Measurements from ENCODE around the gene NPEPPS. TPM values are rescaled to one million over a fixed set of nuclear protein-coding genes. Genes with fewer than 3 reads are reported as not detected.

The NPEPPS gene
- total RNA-seq, 1 experiment from 2014 or later, result 63.4 TPM

DNA sequence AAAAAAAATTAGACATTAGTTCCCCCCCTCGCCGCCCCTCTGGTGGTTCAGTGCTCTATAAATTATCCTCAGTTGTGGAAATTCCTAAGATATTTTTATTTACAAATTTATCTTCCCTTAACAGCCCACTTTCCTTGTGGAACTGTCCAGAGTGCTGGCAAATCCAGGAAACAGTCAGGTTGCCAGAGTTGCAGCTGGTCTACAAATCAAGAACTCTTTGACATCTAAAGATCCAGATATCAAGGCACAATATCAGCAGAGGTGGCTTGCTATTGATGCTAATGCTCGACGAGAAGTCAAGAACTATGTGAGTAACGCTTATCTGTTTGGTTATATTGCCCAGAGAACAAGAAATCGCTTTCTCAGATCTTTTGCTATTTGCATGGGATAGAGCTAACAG is 121.7 kb downstream of the NPEPPS start:
- Histone ChIP-seq H3K4me3 (ENCODE audit: low read depth, low read length, poor library complexity, severe bottlenecking) (no peak overlapping the region), H3K27ac (ENCODE audit: low read depth, low read length, poor library complexity, severe bottlenecking) (no peak overlapping the region), H3K27me3 (replicated peaks; ENCODE audit: insufficient read depth, low read depth, low read length, poor library complexity) (no peaks in the 10 kb centered on the region), H3K36me3 (ENCODE audit: insufficient read depth, low read length, poor library complexity, severe bottlenecking) (peaks cover 66% of the 10 kb centered on the region), H3K9me3 (ENCODE audit: low read depth, low read length, poor library complexity, severe bottlenecking) (no peaks in the 10 kb centered on the region), H3K4me1 (ENCODE audit: insufficient read depth, low read length, poor library complexity, severe bottlenecking) (peaks cover 22% of the 10 kb centered on the region)
- CTCF ChIA-PET, result no interaction called here
- no TSS peak for BruUV-seq (replicated peaks)
- TF ChIP-seq, protein P1, sequence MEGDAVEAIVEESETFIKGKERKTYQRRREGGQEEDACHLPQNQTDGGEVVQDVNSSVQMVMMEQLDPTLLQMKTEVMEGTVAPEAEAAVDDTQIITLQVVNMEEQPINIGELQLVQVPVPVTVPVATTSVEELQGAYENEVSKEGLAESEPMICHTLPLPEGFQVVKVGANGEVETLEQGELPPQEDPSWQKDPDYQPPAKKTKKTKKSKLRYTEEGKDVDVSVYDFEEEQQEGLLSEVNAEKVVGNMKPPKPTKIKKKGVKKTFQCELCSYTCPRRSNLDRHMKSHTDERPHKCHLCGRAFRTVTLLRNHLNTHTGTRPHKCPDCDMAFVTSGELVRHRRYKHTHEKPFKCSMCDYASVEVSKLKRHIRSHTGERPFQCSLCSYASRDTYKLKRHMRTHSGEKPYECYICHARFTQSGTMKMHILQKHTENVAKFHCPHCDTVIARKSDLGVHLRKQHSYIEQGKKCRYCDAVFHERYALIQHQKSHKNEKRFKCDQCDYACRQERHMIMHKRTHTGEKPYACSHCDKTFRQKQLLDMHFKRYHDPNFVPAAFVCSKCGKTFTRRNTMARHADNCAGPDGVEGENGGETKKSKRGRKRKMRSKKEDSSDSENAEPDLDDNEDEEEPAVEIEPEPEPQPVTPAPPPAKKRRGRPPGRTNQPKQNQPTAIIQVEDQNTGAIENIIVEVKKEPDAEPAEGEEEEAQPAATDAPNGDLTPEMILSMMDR (conservative IDR thresholded peaks at IDR 0.05; ENCODE audit: low read depth, low read length), result no peak
- no peak for TF ChIP-seq EZH2 (IDR thresholded peaks at IDR 0.05; ENCODE audit: borderline replicate concordance, low read depth, low read length, poor library complexity, severe bottlenecking)
- intact Hi-C loops (cut with micrococcal nuclease; ENCODE audit: unreplicated experiment), result no loop called here
- no peak for DNase-seq (ENCODE audit: low spot score)
- POLR2A ChIA-PET (ENCODE audit: low non-redundant PET), result no interaction called here

DNA sequence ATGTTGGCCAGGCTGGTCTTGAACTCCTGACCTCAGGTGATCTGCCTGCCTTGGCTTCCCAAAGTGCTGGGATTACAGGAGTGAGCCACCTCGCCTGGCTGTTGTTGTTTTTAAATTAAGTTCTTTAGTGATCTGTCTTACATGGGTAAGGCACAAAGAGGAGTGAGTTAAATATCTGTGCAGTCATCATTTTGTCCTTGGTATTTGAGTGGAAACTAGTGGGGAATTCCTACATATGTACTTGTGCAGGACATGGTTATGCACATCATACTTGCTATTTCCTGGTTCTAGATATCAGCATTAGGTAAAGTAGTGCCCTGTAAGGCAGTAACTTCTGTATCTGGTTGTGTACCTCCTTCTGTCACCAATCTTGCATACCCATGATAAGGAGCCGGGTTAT is 122.5 kb downstream of the NPEPPS start:
- intact Hi-C loops (cut with micrococcal nuclease; ENCODE audit: unreplicated experiment), result no loop called here
- no peaks in the 10 kb centered on the region for H3K27me3 ChIP-seq (replicated peaks; ENCODE audit: insufficient read depth, low read depth, low read length, poor library complexity)
- no peak overlapping the region for H3K27ac ChIP-seq (ENCODE audit: low read depth, low read length, poor library complexity, severe bottlenecking)
- no TSS peak for BruUV-seq (replicated peaks)
- DNase-seq (ENCODE audit: low spot score), result no peak
- no peak overlapping the region for H3K4me3 ChIP-seq (ENCODE audit: low read depth, low read length, poor library complexity, severe bottlenecking)
- H3K9me3 ChIP-seq (ENCODE audit: low read depth, low read length, poor library complexity, severe bottlenecking), result no peaks in the 10 kb centered on the region
- POLR2A ChIA-PET (ENCODE audit: low non-redundant PET), result no interaction called here
- TF ChIP-seq, protein P1 (conservative IDR thresholded peaks at IDR 0.05; ENCODE audit: low read depth, low read length), result no peak
- TF ChIP-seq EZH2 (IDR thresholded peaks at IDR 0.05; ENCODE audit: borderline replicate concordance, low read depth, low read length, poor library complexity, severe bottlenecking), result no peak
- peaks cover 22% of the 10 kb centered on the region for H3K4me1 ChIP-seq (ENCODE audit: insufficient read depth, low read length, poor library complexity, severe bottlenecking)
- peaks cover 75% of the 10 kb centered on the region for H3K36me3 ChIP-seq (ENCODE audit: insufficient read depth, low read length, poor library complexity, severe bottlenecking)
- CTCF ChIA-PET, result no interaction called here

DNA sequence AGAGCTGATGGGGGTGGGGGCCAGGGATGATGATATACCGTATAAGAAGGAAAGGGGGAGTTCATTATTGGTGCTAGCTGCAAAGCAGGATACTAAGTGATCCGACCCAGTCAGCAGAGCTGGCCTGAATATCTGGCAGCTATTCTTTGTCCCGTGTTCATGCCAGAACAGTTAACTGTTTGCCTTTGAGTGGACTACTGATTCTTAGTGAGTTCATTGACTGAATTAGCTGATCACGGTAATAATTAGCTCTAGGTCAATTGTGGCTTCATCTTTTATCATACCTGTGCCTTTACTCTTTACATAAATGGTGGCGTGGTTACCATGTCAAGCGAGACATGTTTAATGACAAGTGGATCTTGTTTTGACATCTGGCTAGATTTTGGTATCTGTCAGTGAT is 124.1 kb downstream of the NPEPPS start:
- Histone ChIP-seq H3K27ac (ENCODE audit: low read depth, low read length, poor library complexity, severe bottlenecking) (no peak overlapping the region), H3K4me1 (ENCODE audit: insufficient read depth, low read length, poor library complexity, severe bottlenecking) (peaks cover 22% of the 10 kb centered on the region), H3K27me3 (replicated peaks; ENCODE audit: insufficient read depth, low read depth, low read length, poor library complexity) (no peaks in the 10 kb centered on the region), H3K36me3 (ENCODE audit: insufficient read depth, low read length, poor library complexity, severe bottlenecking) (peaks cover 87% of the 10 kb centered on the region), H3K4me3 (ENCODE audit: low read depth, low read length, poor library complexity, severe bottlenecking) (no peak overlapping the region), H3K9me3 (ENCODE audit: low read depth, low read length, poor library complexity, severe bottlenecking) (no peaks in the 10 kb centered on the region)
- TF ChIP-seq EZH2 (IDR thresholded peaks at IDR 0.05; ENCODE audit: borderline replicate concordance, low read depth, low read length, poor library complexity, severe bottlenecking), result no peak
- TF ChIP-seq, protein P1 (conservative IDR thresholded peaks at IDR 0.05; ENCODE audit: low read depth, low read length), result no peak
- DNase-seq (ENCODE audit: low spot score), result no peak
- BruUV-seq (replicated peaks), result no TSS peak
- intact Hi-C loops (cut with micrococcal nuclease; ENCODE audit: unreplicated experiment), result no loop called here
- POLR2A ChIA-PET (ENCODE audit: low non-redundant PET), result no interaction called here
- CTCF ChIA-PET, result no interaction called here

Data from A673 (cell line).